ENCODE data around the gene KPNA3.

GRCh38 chr13:49821216-49822009 is 28.9 kb upstream of the KPNA3 start:
- TF ChIP-seq CTCF (conservative IDR thresholded peaks at IDR 0.05) (no peak), EZH2 (IDR thresholded peaks at IDR 0.05; ENCODE audit: low read depth) (no peak)
